Type B pancreatic cell (in vitro differentiated cells): ENCODE data around the gene CEACAM1. TPM values are rescaled to one million over a fixed set of nuclear protein-coding genes. Genes with fewer than 3 reads are reported as not detected.

Source experiments
- DNase-seq: peaks from one replicate; pipeline ENCODE4 v3.0.0; 2021; ENCODE audit warnings: mixed read lengths; ENCODE audit not compliant: unreplicated experiment; ENCODE audit errors: extremely low spot score
- H3K27ac Mint-ChIP-seq: 2 replicates; pipeline ENCODE4 v1.8.0; 2021; ENCODE audit warnings: mild to moderate bottlenecking, mixed read lengths
- H3K27me3 Mint-ChIP-seq: 2 replicates; pipeline ENCODE4 v1.8.0; 2021; ENCODE audit warnings: mixed read lengths
- H3K36me3 Mint-ChIP-seq: 2 replicates; pipeline ENCODE4 v1.8.0; 2021; ENCODE audit warnings: mixed read lengths
- H3K4me1 Mint-ChIP-seq: one replicate; pipeline ENCODE4 v1.8.0; 2021; ENCODE audit warnings: mixed read lengths; ENCODE audit not compliant: unreplicated experiment
- H3K4me3 Mint-ChIP-seq: 2 replicates; pipeline ENCODE4 v1.8.0; 2021; ENCODE audit warnings: mild to moderate bottlenecking, mixed read lengths
- H3K9me3 Mint-ChIP-seq: 2 replicates; pipeline ENCODE4 v1.8.0; 2021; ENCODE audit warnings: mixed read lengths
- total RNA-seq: library from RNA; stranded (reverse); gene quantifications from 2 replicates; pipeline ENCODE4 v1.2.1, GENCODE V29; 2021; ENCODE audit warnings: low replicate concordance
- TF ChIP-seq, protein P1 (sequence below): fragments of 200-600 bp; sonication (generic); conservative IDR thresholded peaks from 2 replicates; pipeline ENCODE4 v1.5.0; 2021; ENCODE audit warnings: antibody characterized with exemption, mild to moderate bottlenecking

Gene CEACAM1
- total RNA-seq, 1 donor from 2014 or later = 19.1 TPM

DNA sequence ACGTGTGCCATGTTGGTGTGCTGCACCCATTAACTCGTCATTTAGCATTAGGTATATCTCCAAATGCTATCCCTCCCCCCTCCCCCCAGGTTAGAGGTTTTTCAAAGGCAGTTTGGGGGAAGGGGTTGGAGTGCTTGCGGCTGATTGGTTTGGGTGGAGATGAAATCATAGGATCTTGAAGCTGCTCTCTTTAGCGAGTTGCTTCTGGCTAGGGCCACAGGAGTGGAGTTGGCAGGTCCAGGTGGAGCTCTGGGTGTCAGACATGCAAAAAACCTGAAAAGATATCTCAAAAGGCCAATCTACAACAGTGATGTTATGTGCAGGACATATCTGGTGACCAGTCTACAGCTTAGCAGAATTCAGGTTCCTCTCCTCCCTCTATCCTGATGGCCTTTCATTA, 52.9 kb downstream of the CEACAM1 start:
- Mint-ChIP-seq H3K4me1 (peaks cover 12% of the 10 kb centered on the region), H3K36me3 (peaks cover 4% of the 10 kb centered on the region), H3K4me3 (no peak overlapping the region), H3K9me3 (no peaks in the 10 kb centered on the region), H3K27ac (no peak overlapping the region), H3K27me3 (peaks cover 11% of the 10 kb centered on the region)
- DNase-seq = no peak
- TF ChIP-seq, protein P1, sequence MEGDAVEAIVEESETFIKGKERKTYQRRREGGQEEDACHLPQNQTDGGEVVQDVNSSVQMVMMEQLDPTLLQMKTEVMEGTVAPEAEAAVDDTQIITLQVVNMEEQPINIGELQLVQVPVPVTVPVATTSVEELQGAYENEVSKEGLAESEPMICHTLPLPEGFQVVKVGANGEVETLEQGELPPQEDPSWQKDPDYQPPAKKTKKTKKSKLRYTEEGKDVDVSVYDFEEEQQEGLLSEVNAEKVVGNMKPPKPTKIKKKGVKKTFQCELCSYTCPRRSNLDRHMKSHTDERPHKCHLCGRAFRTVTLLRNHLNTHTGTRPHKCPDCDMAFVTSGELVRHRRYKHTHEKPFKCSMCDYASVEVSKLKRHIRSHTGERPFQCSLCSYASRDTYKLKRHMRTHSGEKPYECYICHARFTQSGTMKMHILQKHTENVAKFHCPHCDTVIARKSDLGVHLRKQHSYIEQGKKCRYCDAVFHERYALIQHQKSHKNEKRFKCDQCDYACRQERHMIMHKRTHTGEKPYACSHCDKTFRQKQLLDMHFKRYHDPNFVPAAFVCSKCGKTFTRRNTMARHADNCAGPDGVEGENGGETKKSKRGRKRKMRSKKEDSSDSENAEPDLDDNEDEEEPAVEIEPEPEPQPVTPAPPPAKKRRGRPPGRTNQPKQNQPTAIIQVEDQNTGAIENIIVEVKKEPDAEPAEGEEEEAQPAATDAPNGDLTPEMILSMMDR = no peak

DNA sequence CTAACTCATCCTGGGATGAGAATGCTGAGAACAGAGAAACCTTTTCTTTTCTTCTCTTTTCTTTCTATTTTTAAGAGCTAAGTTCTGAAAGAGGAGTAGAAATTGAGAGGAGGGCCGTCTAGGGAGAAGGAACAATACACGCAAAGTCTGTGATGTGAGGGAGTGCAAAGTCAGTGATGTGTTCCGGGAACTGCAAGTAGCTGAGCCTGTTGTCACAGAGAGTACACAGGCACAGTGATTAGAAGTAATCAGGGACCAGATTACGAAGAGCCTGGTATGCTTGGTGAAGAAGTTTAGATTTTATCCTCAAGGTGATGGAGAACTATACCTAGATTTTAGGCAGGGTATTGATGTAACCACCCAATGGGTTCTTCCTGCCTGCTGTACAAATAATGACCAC, 53.5 kb downstream of the CEACAM1 start:
- H3K4me1 Mint-ChIP-seq = peaks cover 10% of the 10 kb centered on the region

DNA sequence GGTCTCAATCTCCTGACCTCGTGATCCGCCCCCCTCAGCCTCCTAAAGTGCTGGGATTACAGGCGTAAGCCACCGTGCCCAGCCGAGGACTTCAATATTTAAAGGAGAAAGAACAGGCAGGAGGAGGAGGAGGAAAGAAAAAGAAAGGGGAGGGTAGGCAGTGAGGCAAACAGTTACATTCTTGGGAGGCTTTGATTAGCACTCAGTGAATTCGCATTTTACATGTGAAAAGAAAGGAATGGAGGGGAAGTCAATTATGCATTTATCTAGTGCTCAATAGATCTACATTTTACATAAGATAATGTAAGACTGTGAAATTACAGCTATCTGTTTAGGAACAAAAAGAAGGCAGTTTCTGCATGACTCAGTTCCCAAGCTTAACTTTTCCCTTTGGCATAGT, 54.6 kb downstream of the CEACAM1 start:
- TF ChIP-seq, protein P1 = no peak
- H3K4me1 Mint-ChIP-seq = peaks cover 10% of the 10 kb centered on the region
- no peak for DNase-seq
- H3K9me3 Mint-ChIP-seq = no peaks in the 10 kb centered on the region
- H3K36me3 Mint-ChIP-seq = peaks cover 4% of the 10 kb centered on the region
- H3K4me3 Mint-ChIP-seq = no peak overlapping the region
- peaks cover 11% of the 10 kb centered on the region for H3K27me3 Mint-ChIP-seq
- H3K27ac Mint-ChIP-seq = no peak overlapping the region

More for the DNA sequence above, 53.5 kb downstream of the CEACAM1 start:
- Mint-ChIP-seq H3K9me3 (no peaks in the 10 kb centered on the region), H3K27me3 (peaks cover 11% of the 10 kb centered on the region), H3K4me3 (no peak overlapping the region), H3K27ac (no peak overlapping the region), H3K36me3 (peaks cover 4% of the 10 kb centered on the region)
- TF ChIP-seq, protein P1 = no peak
- DNase-seq = no peak

DNA sequence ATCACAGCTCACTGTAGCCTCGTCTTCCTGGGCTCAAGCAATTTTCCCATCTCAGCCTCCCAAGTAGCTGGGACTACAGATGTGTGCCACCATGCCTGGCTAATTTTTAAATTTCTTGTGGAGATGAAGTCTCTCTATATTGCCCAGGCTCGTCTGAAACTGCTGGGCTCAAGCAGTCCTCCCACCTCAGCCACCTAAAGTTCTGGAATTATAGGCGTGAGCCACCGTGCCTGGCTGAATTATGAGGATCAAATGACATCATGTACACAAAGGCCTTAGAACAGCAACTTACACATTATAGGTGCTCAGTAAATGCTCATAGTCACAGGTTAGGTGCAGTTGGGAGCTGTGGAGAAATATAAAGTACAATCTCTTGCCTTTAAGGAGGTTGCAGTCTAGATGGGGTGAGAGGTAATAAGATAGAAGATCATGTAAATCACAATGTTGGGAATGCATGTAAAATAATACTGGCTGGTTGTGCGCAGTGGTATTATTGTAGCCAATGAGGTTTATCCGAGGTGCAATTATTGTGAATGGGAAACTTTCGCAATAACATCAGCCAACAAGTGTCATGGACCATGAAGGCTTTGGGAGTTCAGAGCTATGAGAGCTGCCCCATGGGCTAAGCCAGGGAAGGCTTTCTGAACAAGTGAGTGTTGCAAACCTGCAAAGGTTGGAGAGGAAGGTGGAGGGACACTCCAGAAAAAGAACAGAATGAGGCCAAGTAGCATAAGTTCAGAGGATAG, 55.7 kb downstream of the CEACAM1 start:
- TF ChIP-seq, protein P1 = no peak
- DNase-seq = no peak
- Mint-ChIP-seq H3K27me3 (peaks cover 11% of the 10 kb centered on the region), H3K4me1 (peaks cover 17% of the 10 kb centered on the region), H3K9me3 (no peaks in the 10 kb centered on the region), H3K36me3 (peaks cover 4% of the 10 kb centered on the region), H3K27ac (no peak overlapping the region), H3K4me3 (no peak overlapping the region)

DNA sequence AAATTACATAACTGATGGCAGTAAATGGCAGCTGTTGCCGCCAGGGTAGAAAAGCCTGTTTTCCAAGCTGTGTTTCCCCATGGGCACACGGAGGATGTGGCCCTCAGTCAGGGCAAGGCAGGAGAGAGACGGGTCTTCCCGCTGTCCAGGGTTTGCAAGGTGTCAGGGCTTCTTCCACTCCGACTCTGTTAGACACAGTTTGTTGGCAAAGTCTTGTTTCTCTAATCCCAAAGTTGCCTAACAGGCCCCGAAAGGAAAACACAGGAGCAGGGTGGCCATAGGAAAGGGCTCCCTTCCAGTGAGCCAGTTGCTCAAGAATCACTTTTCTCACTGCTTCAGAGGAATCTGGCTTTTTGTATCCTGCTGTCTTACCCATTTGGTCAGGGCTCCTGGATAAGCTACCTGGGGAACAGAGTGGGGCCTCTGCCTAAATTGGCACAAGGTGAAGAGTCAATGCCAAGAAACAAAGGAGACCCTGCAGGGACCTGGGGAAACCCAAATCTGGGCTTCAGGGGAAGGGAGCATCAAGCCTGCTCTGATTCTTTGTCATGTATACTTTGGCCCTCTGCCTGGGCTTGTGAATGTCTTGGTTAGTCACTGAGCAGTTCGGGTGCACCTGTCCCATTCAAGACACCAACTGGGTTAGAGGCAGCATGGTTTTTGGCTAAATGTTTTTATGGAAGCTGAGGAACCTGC, 56.6 kb downstream of the CEACAM1 start:
- no peak overlapping the region for H3K27ac Mint-ChIP-seq
- TF ChIP-seq, protein P1 = no peak
- no peak overlapping the region for H3K4me3 Mint-ChIP-seq
- H3K27me3 Mint-ChIP-seq = peaks cover 11% of the 10 kb centered on the region
- peaks cover 4% of the 10 kb centered on the region for H3K36me3 Mint-ChIP-seq
- peaks cover 24% of the 10 kb centered on the region for H3K4me1 Mint-ChIP-seq
- no peak for DNase-seq
- H3K9me3 Mint-ChIP-seq = no peaks in the 10 kb centered on the region
